ENCODE measurements around the gene TSPO2.
A peak's percentile ranks its signal among the peaks of the same experiment; 100 is the strongest.

Gene TSPO2

GRCh38 chr6:41073968-41074691 lies 31.9 kb downstream of the TSPO2 start:
- peak overlapping the region; percentile 86 for H3K4me3 Mint-ChIP-seq
- peaks cover 40% of the 10 kb centered on the region for H3K4me1 Mint-ChIP-seq
- no peaks in the 10 kb centered on the region for H3K9me3 Mint-ChIP-seq
- DNase-seq (ENCODE audit: low spot score in 2 of 2) (no peak), ATAC-seq (no peak)
- H3K36me3 Mint-ChIP-seq: peaks cover 64% of the 10 kb centered on the region
- peak overlapping the region; percentile 98 for H3K27ac Mint-ChIP-seq

GRCh38 chr6:41074692-41075436 lies 32.6 kb downstream of the TSPO2 start:
- H3K9me3 Mint-ChIP-seq: no peaks in the 10 kb centered on the region
- ATAC-seq (no peak), DNase-seq (ENCODE audit: low spot score in 2 of 2) (no peak)
- peaks cover 40% of the 10 kb centered on the region for H3K4me1 Mint-ChIP-seq
- peak overlapping the region; percentile 86 for H3K4me3 Mint-ChIP-seq
- peak overlapping the region; percentile 98 for H3K27ac Mint-ChIP-seq
- peaks cover 65% of the 10 kb centered on the region for H3K36me3 Mint-ChIP-seq

GRCh38 chr6:41075651-41076626 lies 33.7 kb downstream of the TSPO2 start:
- Mint-ChIP-seq H3K9me3 (no peaks in the 10 kb centered on the region), H3K36me3 (peaks cover 69% of the 10 kb centered on the region), H3K4me1 (peaks cover 42% of the 10 kb centered on the region), H3K4me3 (peak overlapping the region; percentile 86), H3K27ac (peak overlapping the region; percentile 98)
- DNase-seq (ENCODE audit: low spot score in 2 of 2) (no peak), ATAC-seq (no peak)

GRCh38 chr6:41077536-41077935 lies 35.3 kb downstream of the TSPO2 start:
- Mint-ChIP-seq H3K4me3 (no peak overlapping the region), H3K27ac (no peak overlapping the region), H3K36me3 (peaks cover 67% of the 10 kb centered on the region), H3K4me1 (peaks cover 52% of the 10 kb centered on the region), H3K9me3 (no peaks in the 10 kb centered on the region)
- no peak for DNase-seq (ENCODE audit: low spot score in 2 of 2)
- ATAC-seq: no peak

- no peak for ATAC-seq
- peaks cover 57% of the 10 kb centered on the region for H3K4me1 Mint-ChIP-seq
- peaks cover 67% of the 10 kb centered on the region for H3K36me3 Mint-ChIP-seq
- no peak for DNase-seq (ENCODE audit: low spot score in 2 of 2)
- no peaks in the 10 kb centered on the region for H3K9me3 Mint-ChIP-seq
- H3K4me3 Mint-ChIP-seq: no peak overlapping the region
- H3K27ac Mint-ChIP-seq: no peak overlapping the region
Measured at GRCh38 chr6:41078101-41078500, 35.8 kb downstream of the TSPO2 start.

- H3K4me1 Mint-ChIP-seq: peaks cover 53% of the 10 kb centered on the region
- H3K36me3 Mint-ChIP-seq: peaks cover 70% of the 10 kb centered on the region
- no peak overlapping the region for H3K27ac Mint-ChIP-seq
- H3K9me3 Mint-ChIP-seq: no peaks in the 10 kb centered on the region
- DNase-seq (ENCODE audit: low spot score in 2 of 2): no peak
- ATAC-seq: no peak
- no peak overlapping the region for H3K4me3 Mint-ChIP-seq
Measured at GRCh38 chr6:41079080-41079479, 36.8 kb downstream of the TSPO2 start.

GRCh38 chr6:41080621-41081020 lies 38.4 kb downstream of the TSPO2 start:
- no peaks in the 10 kb centered on the region for H3K9me3 Mint-ChIP-seq
- H3K4me1 Mint-ChIP-seq: peaks cover 38% of the 10 kb centered on the region
- peaks cover 73% of the 10 kb centered on the region for H3K36me3 Mint-ChIP-seq
- H3K27ac Mint-ChIP-seq: peak overlapping the region; percentile 92
- DNase-seq (ENCODE audit: low spot score in 2 of 2) (no peak), ATAC-seq (peak; percentile 54)
- peak overlapping the region; percentile 52 for H3K4me3 Mint-ChIP-seq

GRCh38 chr6:41083072-41083471 lies 40.8 kb downstream of the TSPO2 start:
- no peak overlapping the region for H3K27ac Mint-ChIP-seq
- no peak for ATAC-seq
- DNase-seq (ENCODE audit: low spot score in 2 of 2): no peak
- no peaks in the 10 kb centered on the region for H3K9me3 Mint-ChIP-seq
- H3K36me3 Mint-ChIP-seq: peaks cover 94% of the 10 kb centered on the region
- H3K4me1 Mint-ChIP-seq: peaks cover 29% of the 10 kb centered on the region
- no peak overlapping the region for H3K4me3 Mint-ChIP-seq

- ATAC-seq (no peak), DNase-seq (ENCODE audit: low spot score in 2 of 2) (no peak)
- H3K9me3 Mint-ChIP-seq: no peaks in the 10 kb centered on the region
- no peak overlapping the region for H3K27ac Mint-ChIP-seq
- peaks cover 97% of the 10 kb centered on the region for H3K36me3 Mint-ChIP-seq
- H3K4me1 Mint-ChIP-seq: peaks cover 27% of the 10 kb centered on the region
- H3K4me3 Mint-ChIP-seq: no peak overlapping the region
Measured at GRCh38 chr6:41085182-41085581, 42.9 kb downstream of the TSPO2 start.

GRCh38 chr6:41088451-41088850 lies 46.2 kb downstream of the TSPO2 start:
- Mint-ChIP-seq H3K4me3 (no peak overlapping the region), H3K36me3 (peaks cover 100% of the 10 kb centered on the region), H3K4me1 (no peaks in the 10 kb centered on the region), H3K27ac (no peak overlapping the region), H3K9me3 (no peaks in the 10 kb centered on the region)
- DNase-seq (ENCODE audit: low spot score in 2 of 2): no peak
- no peak for ATAC-seq

GRCh38 chr6:41090841-41091761 lies 48.8 kb downstream of the TSPO2 start:
- H3K9me3 Mint-ChIP-seq: no peaks in the 10 kb centered on the region
- ATAC-seq (no peak), DNase-seq (ENCODE audit: low spot score in 2 of 2) (no peak)
- peak overlapping the region; percentile 32 for H3K27ac Mint-ChIP-seq
- H3K36me3 Mint-ChIP-seq: peaks cover 100% of the 10 kb centered on the region
- H3K4me1 Mint-ChIP-seq: no peaks in the 10 kb centered on the region
- no peak overlapping the region for H3K4me3 Mint-ChIP-seq

- no peak for ATAC-seq
- no peaks in the 10 kb centered on the region for H3K4me1 Mint-ChIP-seq
- peaks cover 100% of the 10 kb centered on the region for H3K36me3 Mint-ChIP-seq
- H3K4me3 Mint-ChIP-seq: no peak overlapping the region
- H3K27ac Mint-ChIP-seq: no peak overlapping the region
- DNase-seq (ENCODE audit: low spot score in 2 of 2): no peak
- H3K9me3 Mint-ChIP-seq: no peaks in the 10 kb centered on the region
Measured at GRCh38 chr6:41092421-41093140, 50.3 kb downstream of the TSPO2 start.

- no peak for ATAC-seq
- Mint-ChIP-seq H3K36me3 (peaks cover 100% of the 10 kb centered on the region), H3K4me1 (no peaks in the 10 kb centered on the region), H3K4me3 (no peak overlapping the region), H3K9me3 (no peaks in the 10 kb centered on the region), H3K27ac (no peak overlapping the region)
- DNase-seq (ENCODE audit: low spot score in 2 of 2): no peak
Measured at GRCh38 chr6:41093729-41094128, 51.5 kb downstream of the TSPO2 start.
